Fibroblast of lung (primary cell): ENCODE data around the gene RTKN2. TPM values are rescaled to one million over a fixed set of nuclear protein-coding genes. Genes with fewer than 3 reads are reported as not detected.
"Not testable (repeated sequence)": the region's sequence is repeated elsewhere in the genome, so short reads cannot be mapped to it uniquely, and the experiment has no call there.

ENCODE experiments used
- DNase-seq, 2 donors: peaks; one replicate each; pipeline versions ENCODE4 v3.0.0 to v3.0.0-alpha.2; 2010; ENCODE audit warnings: low read depth in 2 of 2
- H2AFZ ChIP-seq: 2 replicates; pipeline ENCODE4 v1.5.1; 2012; ENCODE audit warnings: low read length, control low read depth, inconsistent platforms
- H3K27ac ChIP-seq: 2 replicates; pipeline ENCODE4 v1.5.1; 2011; ENCODE audit warnings: low read length, control low read depth; ENCODE audit not compliant: insufficient read depth
- H3K27me3 ChIP-seq: 2 replicates; pipeline ENCODE4 v1.5.1; 2011; ENCODE audit warnings: mild to moderate bottlenecking, low read length; ENCODE audit not compliant: control insufficient read depth, insufficient read depth
- H3K36me3 ChIP-seq: 2 replicates; pipeline ENCODE4 v1.5.1; 2011; ENCODE audit warnings: low read length; ENCODE audit not compliant: control insufficient read depth, insufficient read depth
- H3K4me1 ChIP-seq: 2 replicates; pipeline ENCODE4 v1.5.1; 2011; ENCODE audit warnings: low read length; ENCODE audit not compliant: control insufficient read depth, insufficient read depth; ENCODE audit errors: extremely low read depth
- H3K4me2 ChIP-seq: 2 replicates; pipeline ENCODE4 v1.5.1; 2011; ENCODE audit warnings: low read length, control low read depth; ENCODE audit not compliant: insufficient read depth; ENCODE audit errors: extremely low read depth
- H3K4me3 ChIP-seq, 4 experiments: fragments of 200-600 bp in 1 of 4; sonication (generic) in 1 of 4; replicated peaks in 1 of 4; 2 replicates each; pipeline ENCODE4 v1.5.1; 2011 to 2016; ENCODE audit warnings: low read length in 4 of 4, low read depth in 3 of 4, mild to moderate bottlenecking in 3 of 4, control low read depth in 2 of 4, inconsistent platforms in 1 of 4, mixed read lengths in 1 of 4; ENCODE audit not compliant: insufficient read depth in 1 of 4; ENCODE audit errors: control extremely low read depth in 1 of 4
- H3K79me2 ChIP-seq: 2 replicates; pipeline ENCODE4 v1.5.1; 2012; ENCODE audit warnings: mild to moderate bottlenecking, low read length, inconsistent platforms; ENCODE audit not compliant: control insufficient read depth, insufficient read depth
- H3K9ac ChIP-seq: 2 replicates; pipeline ENCODE4 v1.5.1; 2011; ENCODE audit warnings: mild to moderate bottlenecking, low read length, control low read depth; ENCODE audit not compliant: insufficient read depth
- H3K9me3 ChIP-seq: 2 replicates; pipeline ENCODE4 v1.5.1; 2012; ENCODE audit warnings: low read depth, low read length; ENCODE audit not compliant: control insufficient read depth, insufficient read depth
- H4K20me1 ChIP-seq: 2 replicates; pipeline ENCODE4 v1.5.1; 2011; ENCODE audit warnings: low read length; ENCODE audit not compliant: control insufficient read depth, insufficient read depth; ENCODE audit errors: extremely low read depth
- EZH2 ChIP-seq: IDR thresholded peaks from 2 replicates; pipeline ENCODE4 v1.5.1; 2012; ENCODE audit warnings: low read length, control low read depth, mild to moderate bottlenecking; ENCODE audit errors: missing control alignments
- polyA plus RNA-seq, 2 donors: library from polyadenylated mRNA; depleted of rRNA in 1 of 2; stranded (reverse) in 1 of 2; unstranded in 1 of 2; fragments of >200 nt; gene quantifications; 2 replicates each; pipeline ENCODE4 v1.2.1, GENCODE V29; 2011 to 2012; ENCODE audit warnings: missing spikeins in 1 of 2
- total RNA-seq: library from RNA; depleted of rRNA; stranded (reverse); fragments of >200 nt; gene quantifications from 2 replicates; pipeline ENCODE4 v1.2.1, GENCODE V29; 2014
- TF ChIP-seq, protein P1 (sequence below), 2 donors: IDR thresholded peaks in 1 of 2; conservative IDR thresholded peaks in 1 of 2; 1 replicate in 1 of 2; 2 replicates in 1 of 2; pipeline ENCODE4 v1.5.1; 2011 to 2012; ENCODE audit warnings: low read length in 2 of 2, control low read depth in 1 of 2, inconsistent platforms in 1 of 2, low read depth in 1 of 2, mild to moderate bottlenecking in 1 of 2

The RTKN2 gene
- total and polyA plus RNA-seq, 2 donors (not counting 1 experiment from before 2014, with no cell fraction given): 1.1 to 1.2 TPM

DNA sequence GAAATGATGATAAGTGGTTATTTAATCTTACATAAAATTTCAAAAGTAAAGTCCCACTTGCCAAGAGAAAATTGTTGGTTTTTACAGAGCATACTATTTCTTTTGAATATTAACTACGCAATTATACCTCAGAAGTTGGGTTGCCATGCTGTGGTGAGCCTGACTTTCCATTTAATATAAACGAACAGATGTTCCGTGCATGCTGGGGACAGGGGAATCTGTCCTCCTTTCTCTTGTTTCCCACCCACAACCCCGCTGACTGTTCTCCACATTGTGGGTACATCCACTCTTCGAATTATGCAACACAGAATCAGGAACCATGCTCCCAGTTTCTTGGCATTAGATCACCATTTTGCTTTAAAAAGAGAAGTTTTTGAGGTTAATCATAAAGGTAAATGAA lies 29.2 kb upstream of the RTKN2 start:
- DNase-seq: no peak
- TF ChIP-seq EZH2: no peak
- TF ChIP-seq, protein P1, sequence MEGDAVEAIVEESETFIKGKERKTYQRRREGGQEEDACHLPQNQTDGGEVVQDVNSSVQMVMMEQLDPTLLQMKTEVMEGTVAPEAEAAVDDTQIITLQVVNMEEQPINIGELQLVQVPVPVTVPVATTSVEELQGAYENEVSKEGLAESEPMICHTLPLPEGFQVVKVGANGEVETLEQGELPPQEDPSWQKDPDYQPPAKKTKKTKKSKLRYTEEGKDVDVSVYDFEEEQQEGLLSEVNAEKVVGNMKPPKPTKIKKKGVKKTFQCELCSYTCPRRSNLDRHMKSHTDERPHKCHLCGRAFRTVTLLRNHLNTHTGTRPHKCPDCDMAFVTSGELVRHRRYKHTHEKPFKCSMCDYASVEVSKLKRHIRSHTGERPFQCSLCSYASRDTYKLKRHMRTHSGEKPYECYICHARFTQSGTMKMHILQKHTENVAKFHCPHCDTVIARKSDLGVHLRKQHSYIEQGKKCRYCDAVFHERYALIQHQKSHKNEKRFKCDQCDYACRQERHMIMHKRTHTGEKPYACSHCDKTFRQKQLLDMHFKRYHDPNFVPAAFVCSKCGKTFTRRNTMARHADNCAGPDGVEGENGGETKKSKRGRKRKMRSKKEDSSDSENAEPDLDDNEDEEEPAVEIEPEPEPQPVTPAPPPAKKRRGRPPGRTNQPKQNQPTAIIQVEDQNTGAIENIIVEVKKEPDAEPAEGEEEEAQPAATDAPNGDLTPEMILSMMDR (conservative IDR thresholded peaks at IDR 0.05 in 1 of 2, IDR thresholded peaks at IDR 0.05 in 1 of 2; ENCODE audit: low read depth in 1 of 2, low read length in 2 of 2): no peak
- H3K4me2 ChIP-seq: no peak overlapping the region
- H3K4me3 ChIP-seq: no peak overlapping the region
- no peaks in the 10 kb centered on the region for H3K36me3 ChIP-seq
- no peaks in the 10 kb centered on the region for H3K9me3 ChIP-seq
- H3K27ac ChIP-seq: no peak overlapping the region
- no peaks in the 10 kb centered on the region for H3K4me1 ChIP-seq
- no peak overlapping the region for H2AFZ ChIP-seq
- no peaks in the 10 kb centered on the region for H3K27me3 ChIP-seq
- no peak overlapping the region for H3K9ac ChIP-seq
- H3K79me2 ChIP-seq: no peaks in the 10 kb centered on the region
- no peaks in the 10 kb centered on the region for H4K20me1 ChIP-seq

DNA sequence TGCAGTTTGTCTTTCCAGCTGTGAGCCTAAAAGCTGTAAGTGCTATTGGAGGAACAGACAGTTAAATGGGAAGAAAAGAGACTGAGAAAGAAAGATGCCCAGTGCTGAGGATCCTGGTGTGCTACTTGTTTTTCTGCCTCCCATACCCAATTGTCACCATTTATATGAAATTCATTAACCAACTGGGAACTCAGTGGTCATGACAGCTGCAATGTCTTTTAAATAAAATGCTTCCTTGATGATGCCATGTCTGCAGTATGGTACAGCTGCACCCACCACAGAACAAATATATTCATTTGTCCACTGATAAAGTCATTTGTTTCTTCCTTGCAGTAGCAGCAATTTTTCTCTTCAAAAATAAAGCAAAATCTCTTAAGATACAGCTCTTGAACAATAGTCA lies 15.6 kb upstream of the RTKN2 start:
- no peak overlapping the region for H3K4me3 ChIP-seq
- no peak overlapping the region for H3K9ac ChIP-seq
- no peaks in the 10 kb centered on the region for H3K36me3 ChIP-seq
- H3K79me2 ChIP-seq: no peaks in the 10 kb centered on the region
- H3K27me3 ChIP-seq: no peaks in the 10 kb centered on the region
- no peak overlapping the region for H2AFZ ChIP-seq
- peak in 1 of 2 donors; percentile 33 for DNase-seq
- no peaks in the 10 kb centered on the region for H3K4me1 ChIP-seq
- TF ChIP-seq, protein P1 (conservative IDR thresholded peaks at IDR 0.05 in 1 of 2, IDR thresholded peaks at IDR 0.05 in 1 of 2; ENCODE audit: low read depth in 1 of 2, low read length in 2 of 2): no peak
- no peak for TF ChIP-seq EZH2
- H3K27ac ChIP-seq: no peak overlapping the region
- no peaks in the 10 kb centered on the region for H4K20me1 ChIP-seq
- H3K4me2 ChIP-seq: no peak overlapping the region
- H3K9me3 ChIP-seq: no peaks in the 10 kb centered on the region

DNA sequence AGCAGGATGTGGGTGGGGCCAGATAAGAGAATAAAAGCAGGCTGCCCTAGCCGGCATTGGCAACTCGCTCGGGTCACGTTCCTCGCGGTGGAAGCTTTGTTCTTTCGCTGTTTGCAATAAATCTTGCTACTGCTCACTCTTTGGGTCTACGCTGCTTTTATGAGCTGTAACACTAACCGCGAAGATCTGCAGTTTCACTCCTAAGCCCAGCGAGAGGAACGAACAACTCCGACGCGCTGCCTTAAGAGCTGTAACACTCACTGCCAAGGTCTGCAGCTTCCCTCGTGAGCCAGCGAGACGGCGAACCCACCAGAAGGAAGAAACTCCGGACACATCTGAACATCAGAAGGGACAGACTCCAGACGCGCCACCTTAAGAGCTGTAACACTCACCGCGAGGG lies 12.7 kb upstream of the RTKN2 start:
- not testable (repeated sequence) for H3K4me2 ChIP-seq, H3K36me3 ChIP-seq, H2AFZ ChIP-seq, H3K27me3 ChIP-seq, DNase-seq, H3K9me3 ChIP-seq, H3K4me3 ChIP-seq, H3K27ac ChIP-seq, H3K79me2 ChIP-seq, H3K4me1 ChIP-seq, H4K20me1 ChIP-seq, H3K9ac ChIP-seq

DNA sequence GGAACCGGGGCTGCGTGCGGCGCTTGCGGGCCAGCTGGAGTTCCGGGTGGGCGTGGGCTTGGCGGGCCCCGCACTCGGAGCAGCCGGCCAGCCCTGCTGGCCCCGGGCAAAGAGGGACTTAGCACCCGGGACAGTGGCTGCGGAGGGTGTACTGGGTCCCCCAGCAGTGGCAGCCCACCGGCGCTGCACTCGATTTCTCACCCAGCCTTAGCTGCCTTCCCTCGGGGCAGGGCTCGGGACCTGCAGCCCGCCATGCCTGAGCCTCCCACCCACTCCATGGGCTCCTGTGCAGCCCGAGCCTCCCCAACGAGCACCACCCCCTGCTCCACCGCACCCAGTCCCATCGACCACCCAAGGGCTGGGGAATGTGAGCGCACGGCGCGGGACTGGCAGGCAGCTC lies 11.7 kb upstream of the RTKN2 start:
- H3K4me3 ChIP-seq, H3K9me3 ChIP-seq, H2AFZ ChIP-seq, H3K79me2 ChIP-seq, DNase-seq, H3K36me3 ChIP-seq, H3K4me1 ChIP-seq, H4K20me1 ChIP-seq, H3K4me2 ChIP-seq, H3K27ac ChIP-seq, H3K9ac ChIP-seq, H3K27me3 ChIP-seq: not testable (repeated sequence)
